ENCODE results near the gene DACT2.
A peak's percentile ranks its signal among the peaks of the same experiment; 100 is the strongest.
"Not testable (repeated sequence)": the region's sequence is repeated elsewhere in the genome, so short reads cannot be mapped to it uniquely, and the experiment has no call there.

Gene DACT2

DNA sequence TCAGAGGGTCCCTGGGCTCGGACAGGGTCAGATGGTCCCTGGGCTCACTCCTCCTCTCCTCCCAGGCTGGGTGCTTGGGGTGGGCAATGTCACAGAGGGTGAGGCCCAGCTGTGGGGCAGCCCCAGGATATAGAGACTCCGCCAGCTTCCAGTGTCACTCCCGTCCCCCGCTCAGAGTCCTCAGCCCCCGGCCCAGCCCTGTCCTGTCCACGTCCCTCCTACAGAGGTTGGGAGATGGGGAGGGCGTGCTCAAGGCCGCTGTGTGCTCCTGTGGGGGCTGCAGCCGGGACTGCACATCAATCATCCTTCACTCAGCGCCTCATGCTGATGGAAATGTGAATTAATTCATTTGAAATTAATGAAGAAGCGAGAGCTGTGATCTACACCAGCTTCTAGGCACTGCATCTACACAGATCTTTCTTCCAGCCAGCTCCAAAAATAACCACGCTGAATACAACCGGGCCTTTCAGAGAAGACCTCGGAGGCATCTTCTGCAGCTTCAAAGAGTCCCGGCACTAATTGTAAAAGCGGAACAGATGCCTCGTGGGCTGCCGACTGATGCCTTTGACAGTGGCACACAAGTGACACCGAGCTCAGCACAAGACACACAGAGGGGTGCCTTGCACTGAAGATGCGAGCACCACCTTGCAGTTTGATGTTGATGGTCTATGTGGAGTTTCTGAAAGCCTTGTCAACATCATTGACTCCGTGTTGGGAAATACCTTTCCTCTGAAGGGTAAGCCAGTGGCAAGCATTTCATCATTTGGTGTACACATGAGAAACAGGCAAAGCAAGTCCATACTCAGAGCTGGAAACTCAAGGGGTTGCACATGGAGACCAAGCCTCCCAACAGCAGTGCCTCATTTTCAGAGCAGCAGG is 39.3 kb downstream of the DACT2 start:
- no peak for DNase-seq

- DNase-seq: no peak
Measured at GRCh38 chr6:168279403-168279935, 40.1 kb downstream of the DACT2 start.

DNA sequence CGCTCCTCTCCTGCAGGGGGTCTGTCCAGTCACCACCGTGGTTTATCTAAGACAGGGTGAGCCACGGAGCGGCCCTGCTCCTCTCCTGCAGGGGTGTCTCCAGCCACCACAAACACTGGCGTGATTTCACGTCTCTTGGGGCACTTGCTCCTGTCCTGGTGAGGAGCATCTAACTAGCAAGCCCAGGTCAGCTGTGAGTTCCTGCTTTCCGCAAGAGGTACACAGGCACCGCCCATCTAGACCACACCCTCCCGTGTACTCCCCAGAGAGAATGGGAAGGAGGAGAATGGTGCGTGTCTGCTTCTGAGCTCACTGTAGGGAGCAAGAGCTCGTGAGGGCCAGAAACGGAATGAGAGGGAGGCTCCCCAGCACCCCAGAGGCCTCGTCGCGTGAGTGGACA is 40.7 kb downstream of the DACT2 start:
- no peak for DNase-seq

- no peak for DNase-seq
Measured at GRCh38 chr6:168277274-168277669, 42.3 kb downstream of the DACT2 start.

DNA sequence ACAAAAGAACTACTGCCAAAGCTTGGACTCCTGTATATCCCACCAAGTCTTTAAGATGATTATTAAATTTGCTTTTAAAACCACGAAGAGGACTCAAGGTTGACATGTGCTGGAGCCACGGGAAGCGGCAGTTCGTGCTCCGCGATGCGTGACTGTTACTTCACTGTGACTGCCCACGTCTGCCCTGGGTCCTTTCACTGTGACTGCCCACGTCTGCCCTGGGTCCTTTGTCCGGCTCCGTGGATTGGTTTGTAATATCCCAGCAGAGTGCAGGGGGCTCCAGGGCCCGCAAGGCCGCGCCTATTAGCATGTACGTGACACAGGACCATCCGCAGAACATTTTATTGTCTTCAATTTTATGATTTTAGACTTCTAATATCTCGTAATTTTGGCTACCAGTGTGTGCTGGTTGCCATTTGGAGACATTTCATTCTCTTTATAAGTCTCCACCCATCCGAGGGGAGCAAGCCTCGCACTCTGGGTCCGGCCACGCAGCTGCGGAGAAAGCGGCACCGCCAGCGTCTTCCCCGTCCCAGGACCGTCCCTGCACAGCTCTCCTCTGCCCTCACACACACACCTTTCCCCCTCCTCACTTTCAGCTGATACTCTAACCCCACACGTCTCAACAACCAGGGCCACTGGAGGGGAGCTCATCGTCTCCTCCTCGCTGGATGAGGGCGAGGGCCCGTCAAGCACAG is 42.9 kb downstream of the DACT2 start:
- no peak for DNase-seq

- DNase-seq: no peak
Measured at GRCh38 chr6:168275168-168275567, 44.4 kb downstream of the DACT2 start.

DNA sequence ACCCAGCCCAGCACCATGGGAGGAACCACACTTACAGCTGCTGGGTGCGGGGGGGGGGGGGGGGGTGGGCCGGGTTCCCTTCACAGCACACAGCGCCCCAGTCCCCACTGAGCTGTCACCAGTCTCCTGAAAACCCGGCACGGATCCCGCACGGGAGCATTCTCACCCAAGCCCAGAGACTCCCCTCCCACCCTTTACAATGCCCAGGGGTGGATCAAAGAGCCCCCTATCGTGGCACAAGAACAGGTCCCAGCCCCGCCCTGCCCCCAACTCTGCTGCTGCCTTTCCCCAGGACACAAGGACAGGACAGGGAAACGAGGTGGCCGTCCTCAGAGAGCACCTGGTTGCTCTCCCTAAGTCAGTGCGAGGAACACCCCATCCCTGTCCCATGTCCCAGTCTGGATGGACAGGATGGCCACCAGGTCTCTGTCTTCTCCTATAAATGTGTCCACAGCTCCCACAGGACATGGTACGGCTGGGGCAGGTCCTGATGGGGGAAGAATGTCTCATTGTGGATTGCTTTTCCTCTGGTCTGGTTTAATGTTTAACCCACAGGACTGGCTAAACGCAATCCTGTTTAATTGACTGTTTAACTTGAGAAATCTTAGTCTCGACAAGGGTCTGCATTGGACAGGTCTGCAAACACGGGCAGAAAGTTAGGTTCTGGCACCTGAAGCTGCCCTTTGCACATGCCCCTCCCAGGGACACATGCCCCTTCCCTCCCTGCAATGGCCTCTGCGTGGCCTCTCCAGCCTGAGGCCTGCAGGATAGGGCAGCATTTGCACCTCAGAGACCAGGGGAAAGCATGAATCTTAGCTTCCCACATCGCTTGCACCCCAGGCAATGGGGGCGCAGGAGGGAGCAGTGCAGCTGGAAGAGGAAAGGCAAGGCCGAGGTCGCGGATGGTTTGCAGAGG is 45.3 kb downstream of the DACT2 start:
- no peak for DNase-seq

DNA sequence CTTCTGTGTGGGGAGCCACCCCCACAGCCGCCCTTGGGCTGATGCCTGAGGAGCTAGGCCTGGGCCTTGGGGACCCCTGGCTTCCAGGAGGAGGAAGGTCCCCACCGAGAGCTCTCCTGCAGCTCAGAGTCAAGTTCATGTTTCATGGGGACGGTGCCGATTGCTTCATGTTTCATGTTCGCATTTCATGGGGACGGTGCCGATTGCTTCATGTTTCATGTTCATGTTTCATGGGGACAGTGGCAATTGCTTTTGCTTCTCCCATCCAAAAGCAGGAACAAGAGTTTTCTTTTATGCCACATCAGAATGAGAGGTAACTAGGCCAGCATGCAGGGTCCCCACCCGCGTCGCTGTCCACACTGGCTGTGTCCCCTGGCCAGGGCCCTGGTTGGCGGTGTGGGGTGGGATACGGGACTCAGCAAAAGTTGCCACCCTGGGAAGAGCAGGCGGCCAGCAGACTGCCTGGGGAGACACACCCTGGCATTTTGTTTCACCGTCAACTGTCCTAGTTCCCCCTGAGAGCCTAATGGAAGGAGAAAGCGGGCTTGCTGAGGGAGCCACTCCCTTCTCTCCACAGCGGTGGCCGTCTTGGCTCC is 46.0 kb downstream of the DACT2 start:
- DNase-seq: no peak

DNA sequence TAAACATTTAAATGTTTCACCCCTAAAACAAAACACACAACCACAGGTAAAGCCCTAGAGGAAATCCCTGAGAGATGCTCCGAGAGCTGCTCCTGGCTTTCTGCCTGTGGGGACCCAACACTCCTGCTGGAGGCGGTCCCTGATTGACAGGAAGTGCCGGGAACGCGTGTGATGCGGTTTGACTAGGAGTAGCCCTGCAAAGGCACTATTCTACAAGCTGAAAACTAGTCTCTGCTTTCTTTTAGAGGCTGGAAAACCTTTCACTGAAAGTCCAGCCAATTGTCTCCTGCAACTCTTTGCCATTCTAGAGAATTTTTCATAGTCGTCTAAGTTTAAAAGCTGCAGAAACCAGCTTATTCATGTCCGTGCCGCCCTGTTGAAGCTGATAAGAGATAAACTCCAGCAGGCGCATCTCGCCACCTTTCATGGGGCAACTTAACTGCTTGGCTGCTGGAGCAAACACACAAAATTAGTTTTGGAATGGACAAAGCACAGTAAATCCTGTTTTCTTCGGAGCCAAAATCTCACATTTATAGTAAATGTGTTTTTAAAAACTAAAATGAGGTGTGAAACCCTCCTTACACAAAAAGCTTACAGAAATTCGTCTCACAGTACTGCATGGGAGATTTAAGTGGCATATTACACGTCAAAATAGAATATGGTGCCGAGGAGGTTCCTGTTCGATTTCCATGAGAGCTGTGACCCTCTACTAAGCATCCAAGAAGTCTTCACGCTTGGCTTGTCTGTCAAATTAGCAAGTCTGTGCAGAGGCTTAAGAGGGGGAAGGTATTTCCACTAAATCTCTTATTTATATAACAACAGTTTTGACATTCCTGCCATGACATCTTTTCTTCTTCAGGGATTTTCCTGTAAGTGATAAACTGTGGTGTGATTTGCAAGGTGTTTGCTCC is 46.9 kb downstream of the DACT2 start:
- peak; percentile 18 for DNase-seq

- no peak for DNase-seq
Measured at GRCh38 chr6:168270274-168271172, 49.1 kb downstream of the DACT2 start.

- DNase-seq: no peak
Measured at GRCh38 chr6:168269455-168270243, 49.9 kb downstream of the DACT2 start.

GRCh38 chr6:168268755-168269154 is 50.8 kb downstream of the DACT2 start:
- DNase-seq: no peak

- not testable (repeated sequence) for DNase-seq
Measured at GRCh38 chr6:168267779-168268178, 51.8 kb downstream of the DACT2 start.

DNA sequence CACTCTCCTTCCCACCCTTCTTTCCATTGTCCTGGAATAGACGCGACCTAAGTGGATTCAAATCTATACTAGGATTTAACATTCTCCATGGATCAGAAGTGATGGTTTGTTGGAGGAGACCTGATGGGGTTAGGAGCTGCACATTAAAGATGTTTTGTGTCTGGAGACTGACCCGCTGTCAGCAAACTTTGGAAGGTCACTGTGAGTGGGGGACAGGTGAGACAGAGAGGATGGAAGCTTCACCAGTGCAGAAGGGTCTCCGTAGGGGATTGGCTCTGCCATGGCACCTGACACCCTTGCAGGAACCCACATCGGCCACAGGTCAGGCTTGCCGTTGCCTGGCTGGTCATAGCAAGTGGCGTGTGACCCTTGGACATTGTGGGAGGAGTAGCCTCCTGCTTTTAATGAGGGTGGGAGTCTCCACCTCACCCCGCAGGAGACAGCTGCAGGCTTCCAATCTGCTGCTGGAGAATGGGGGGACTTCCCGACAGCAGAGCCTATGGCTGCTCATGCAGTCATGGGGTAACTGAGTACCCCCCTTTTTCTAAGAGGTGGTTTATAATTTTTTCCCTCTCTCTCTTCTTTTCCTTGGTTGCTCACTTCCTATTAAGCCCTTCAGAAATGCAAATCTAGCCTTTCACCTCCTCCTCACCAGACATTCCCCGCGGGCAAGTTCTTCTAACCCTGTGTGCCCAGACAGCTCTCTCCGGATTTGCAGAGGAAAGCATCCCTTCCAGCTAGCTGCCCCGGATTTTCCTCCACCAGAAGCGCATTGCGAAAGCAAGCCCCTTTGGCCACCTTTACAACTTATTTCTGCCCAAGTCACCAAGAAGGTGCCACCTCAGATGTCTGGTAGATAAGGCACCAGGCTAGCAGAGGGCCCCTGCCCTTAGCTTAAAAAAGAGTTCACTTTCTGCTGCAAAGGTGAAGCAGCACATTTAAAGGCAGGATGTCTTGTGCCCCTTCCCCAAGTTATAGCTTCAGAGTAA is 53.5 kb downstream of the DACT2 start:
- DNase-seq: no peak

GRCh38 chr6:168265394-168265793 is 54.2 kb downstream of the DACT2 start:
- DNase-seq: no peak

GRCh38 chr6:168264593-168265335 is 54.8 kb downstream of the DACT2 start:
- DNase-seq: no peak

DNA sequence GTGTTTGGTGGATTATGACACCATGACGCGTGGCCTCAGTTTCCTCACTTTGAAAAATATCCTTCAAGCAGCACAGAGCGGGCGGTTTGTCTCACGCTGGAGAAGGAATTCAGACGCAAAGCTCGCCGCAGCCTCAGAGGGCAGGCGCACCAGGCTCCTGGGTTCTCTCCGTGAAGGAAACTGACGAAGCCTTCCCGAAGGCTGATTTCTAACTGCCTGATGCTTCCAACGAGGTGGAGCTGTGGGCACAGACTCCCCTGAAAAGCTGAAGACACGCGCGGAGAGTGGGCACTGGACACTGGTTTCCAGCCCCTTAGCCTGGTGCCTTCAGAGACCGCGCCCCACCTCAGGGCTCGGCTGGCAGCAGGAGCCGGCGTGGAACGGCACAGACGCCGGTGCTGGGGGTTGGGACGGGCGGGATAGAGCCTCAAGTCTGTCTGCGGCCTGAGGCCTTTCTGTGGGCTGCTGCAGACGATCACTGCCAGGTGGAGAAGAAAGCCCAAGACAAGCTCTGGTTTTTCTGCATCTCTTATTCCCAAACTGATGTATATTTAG is 56.1 kb downstream of the DACT2 start:
- no peak for DNase-seq

Data from NCI-H146 (cell line).